Stimulated activated CD8-positive, alpha-beta memory T cell treated with anti-CD3 and anti-CD28 coated beads, Interleukin-15, amount 100 ng/mL, for 4 hours (primary cell): ENCODE results near the gene KCNQ1OT1.

ENCODE experiments used
- DNase-seq, 2 donors: peaks; one replicate each; pipeline ENCODE4 v3.0.0-alpha.2; 2020; ENCODE audit warnings: low read depth in 2 of 2

The KCNQ1OT1 gene

GRCh38 chr11:2737226-2737590, 37.4 kb upstream of the KCNQ1OT1 start:
- no peak for DNase-seq

GRCh38 chr11:2736577-2737225, 36.9 kb upstream of the KCNQ1OT1 start:
- DNase-seq = no peak

- DNase-seq = no peak
Measured at GRCh38 chr11:2735053-2735589, 35.3 kb upstream of the KCNQ1OT1 start.

- no peak for DNase-seq
Measured at GRCh38 chr11:2734181-2735052, 34.6 kb upstream of the KCNQ1OT1 start.

GRCh38 chr11:2732940-2733628, 33.3 kb upstream of the KCNQ1OT1 start:
- no peak for DNase-seq

- DNase-seq = no peak
Measured at GRCh38 chr11:2732261-2732939, 32.6 kb upstream of the KCNQ1OT1 start.

- no peak for DNase-seq
Measured at GRCh38 chr11:2731130-2732125, 31.6 kb upstream of the KCNQ1OT1 start.

GRCh38 chr11:2730272-2731129, 30.7 kb upstream of the KCNQ1OT1 start:
- no peak for DNase-seq

- DNase-seq = no peak
Measured at GRCh38 chr11:2729841-2730240, 30.0 kb upstream of the KCNQ1OT1 start.

GRCh38 chr11:2728663-2729332, 29.0 kb upstream of the KCNQ1OT1 start:
- DNase-seq = no peak

GRCh38 chr11:2728128-2728662, 28.4 kb upstream of the KCNQ1OT1 start:
- DNase-seq = no peak

GRCh38 chr11:2726964-2727363, 27.2 kb upstream of the KCNQ1OT1 start:
- DNase-seq = no peak

- no peak for DNase-seq
Measured at GRCh38 chr11:2725368-2726300, 25.8 kb upstream of the KCNQ1OT1 start.

- DNase-seq = no peak
Measured at GRCh38 chr11:2724653-2725367, 25.0 kb upstream of the KCNQ1OT1 start.

GRCh38 chr11:2724104-2724503, 24.3 kb upstream of the KCNQ1OT1 start:
- DNase-seq = no peak

GRCh38 chr11:2722955-2723354, 23.2 kb upstream of the KCNQ1OT1 start:
- no peak for DNase-seq
